ENCODE measurements around the gene AKAIN1. TPM values are rescaled to one million over a fixed set of nuclear protein-coding genes. Genes with fewer than 3 reads are reported as not detected.

The AKAIN1 gene
- total RNA-seq, 4 donors from 2014 or later, result not detected

DNA sequence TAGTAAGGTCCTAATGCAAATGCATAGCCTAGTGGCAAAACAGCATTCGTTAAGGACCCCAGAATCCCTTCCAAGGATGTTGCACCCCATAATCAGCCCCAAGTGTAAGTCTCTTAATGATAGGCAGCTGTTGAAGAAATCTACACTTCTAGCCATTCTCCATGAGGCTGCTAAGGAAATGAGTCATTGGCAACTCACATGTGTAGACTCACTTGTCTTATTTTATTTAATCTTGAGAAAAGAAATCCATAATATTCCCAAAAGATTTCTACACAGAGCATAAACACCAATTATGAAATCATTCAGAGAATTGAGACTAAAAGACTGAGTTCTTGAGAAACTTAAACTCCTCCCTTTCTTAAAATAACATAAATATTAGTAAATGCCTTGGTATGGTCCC lies 52.4 kb downstream of the AKAIN1 start:
- TF ChIP-seq, protein P1, sequence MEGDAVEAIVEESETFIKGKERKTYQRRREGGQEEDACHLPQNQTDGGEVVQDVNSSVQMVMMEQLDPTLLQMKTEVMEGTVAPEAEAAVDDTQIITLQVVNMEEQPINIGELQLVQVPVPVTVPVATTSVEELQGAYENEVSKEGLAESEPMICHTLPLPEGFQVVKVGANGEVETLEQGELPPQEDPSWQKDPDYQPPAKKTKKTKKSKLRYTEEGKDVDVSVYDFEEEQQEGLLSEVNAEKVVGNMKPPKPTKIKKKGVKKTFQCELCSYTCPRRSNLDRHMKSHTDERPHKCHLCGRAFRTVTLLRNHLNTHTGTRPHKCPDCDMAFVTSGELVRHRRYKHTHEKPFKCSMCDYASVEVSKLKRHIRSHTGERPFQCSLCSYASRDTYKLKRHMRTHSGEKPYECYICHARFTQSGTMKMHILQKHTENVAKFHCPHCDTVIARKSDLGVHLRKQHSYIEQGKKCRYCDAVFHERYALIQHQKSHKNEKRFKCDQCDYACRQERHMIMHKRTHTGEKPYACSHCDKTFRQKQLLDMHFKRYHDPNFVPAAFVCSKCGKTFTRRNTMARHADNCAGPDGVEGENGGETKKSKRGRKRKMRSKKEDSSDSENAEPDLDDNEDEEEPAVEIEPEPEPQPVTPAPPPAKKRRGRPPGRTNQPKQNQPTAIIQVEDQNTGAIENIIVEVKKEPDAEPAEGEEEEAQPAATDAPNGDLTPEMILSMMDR (IDR thresholded peaks at IDR 0.05), result no peak
- TF ChIP-seq POLR2A (IDR thresholded peaks at IDR 0.05), result no peak
- H3K9me3 ChIP-seq, result no peaks in the 10 kb centered on the region
- H3K27me3 ChIP-seq, result no peaks in the 10 kb centered on the region
- no peaks in the 10 kb centered on the region for H3K36me3 ChIP-seq
- H3K27ac ChIP-seq, result no peak overlapping the region
- 78 to 82% methylated on average over 1 of the region's 1 CpG for WGBS, 2 donors
- DNase-seq, result no peak
- no peak overlapping the region for H3K4me3 ChIP-seq (replicated peaks in 1 of 3)
- no peaks in the 10 kb centered on the region for H3K4me1 ChIP-seq
- intact Hi-C loops (cut with DNase I), result no loop called here

DNA sequence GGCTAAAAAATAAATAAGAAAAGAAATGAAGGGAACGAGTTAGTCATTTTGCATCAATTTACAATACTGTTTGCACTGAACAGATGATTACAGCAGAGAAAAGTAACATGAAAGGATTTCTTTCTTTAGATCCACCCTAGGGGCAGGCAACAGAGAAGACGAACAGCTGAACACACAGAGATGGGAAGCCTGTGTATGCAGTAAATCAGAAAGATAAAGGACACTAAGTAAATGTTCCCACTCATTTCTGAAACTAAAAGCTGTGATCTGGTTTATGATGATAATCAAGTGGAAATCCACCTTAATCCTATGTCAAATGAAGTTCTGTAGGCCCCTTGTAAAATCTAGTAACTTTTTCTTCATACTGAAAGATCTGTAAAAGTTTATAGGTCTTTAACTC lies 54.2 kb downstream of the AKAIN1 start:
- Histone ChIP-seq H3K27ac (no peak overlapping the region), H3K9me3 (no peaks in the 10 kb centered on the region), H3K36me3 (no peaks in the 10 kb centered on the region), H3K4me1 (no peaks in the 10 kb centered on the region), H3K4me3 (replicated peaks in 1 of 3) (no peak overlapping the region), H3K27me3 (no peaks in the 10 kb centered on the region)
- no peak for TF ChIP-seq POLR2A (IDR thresholded peaks at IDR 0.05)
- TF ChIP-seq, protein P1 (IDR thresholded peaks at IDR 0.05), result no peak
- no peak for DNase-seq
- intact Hi-C loops (cut with DNase I), result no loop called here
- WGBS, 2 donors, result 56 to 67% methylated on average over 2 of the region's 2 CpGs

DNA sequence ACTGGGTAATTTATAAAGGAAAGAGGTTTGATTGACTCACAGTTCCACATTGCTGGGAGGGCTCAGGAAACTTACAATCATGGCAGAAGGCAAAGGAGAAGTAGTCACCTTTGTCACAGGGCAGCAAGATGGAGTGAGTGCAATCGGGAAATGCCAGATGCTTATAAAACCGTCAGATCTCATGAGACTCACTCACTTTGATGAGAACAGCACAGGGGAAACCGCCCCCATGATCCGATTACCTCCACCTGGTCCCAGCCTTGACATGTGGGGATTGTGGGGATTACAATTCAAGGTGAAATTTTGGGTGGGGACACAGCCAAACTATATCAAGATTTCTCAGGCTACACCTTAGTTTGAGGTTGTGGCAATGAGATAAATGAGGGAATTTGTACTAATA lies 54.9 kb downstream of the AKAIN1 start:
- H3K36me3 ChIP-seq, result no peaks in the 10 kb centered on the region
- intact Hi-C loops (cut with DNase I), result no loop called here
- WGBS, 2 donors, result 80 to 82% methylated on average over 4 of the region's 4 CpGs
- H3K27ac ChIP-seq, result no peak overlapping the region
- no peaks in the 10 kb centered on the region for H3K27me3 ChIP-seq
- DNase-seq, result no peak
- no peak overlapping the region for H3K4me3 ChIP-seq (replicated peaks in 1 of 3)
- TF ChIP-seq POLR2A (IDR thresholded peaks at IDR 0.05), result no peak
- TF ChIP-seq, protein P1 (IDR thresholded peaks at IDR 0.05), result no peak
- no peaks in the 10 kb centered on the region for H3K4me1 ChIP-seq
- no peaks in the 10 kb centered on the region for H3K9me3 ChIP-seq

DNA sequence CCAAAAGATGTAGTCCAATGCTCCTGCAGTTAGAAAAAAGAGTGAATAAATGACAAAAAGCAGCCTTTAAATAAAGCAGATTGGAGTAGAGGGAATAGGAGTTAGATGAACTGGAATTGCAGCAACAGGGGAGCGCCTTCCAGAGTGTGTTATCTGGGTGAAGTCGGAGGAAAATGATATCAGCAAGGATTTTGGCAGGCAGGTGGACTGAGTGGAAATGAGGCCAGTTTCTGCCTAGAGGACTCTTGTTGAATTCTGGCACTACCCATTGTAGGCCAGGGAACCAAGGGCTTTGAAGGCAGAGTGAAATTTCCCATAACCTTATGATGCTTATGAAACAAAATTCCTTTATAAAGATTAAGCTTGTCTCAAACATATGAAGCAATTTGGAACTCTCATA lies 59.8 kb downstream of the AKAIN1 start:
- WGBS, 2 donors, result 83 to 90% methylated on average over 2 of the region's 2 CpGs

DNA sequence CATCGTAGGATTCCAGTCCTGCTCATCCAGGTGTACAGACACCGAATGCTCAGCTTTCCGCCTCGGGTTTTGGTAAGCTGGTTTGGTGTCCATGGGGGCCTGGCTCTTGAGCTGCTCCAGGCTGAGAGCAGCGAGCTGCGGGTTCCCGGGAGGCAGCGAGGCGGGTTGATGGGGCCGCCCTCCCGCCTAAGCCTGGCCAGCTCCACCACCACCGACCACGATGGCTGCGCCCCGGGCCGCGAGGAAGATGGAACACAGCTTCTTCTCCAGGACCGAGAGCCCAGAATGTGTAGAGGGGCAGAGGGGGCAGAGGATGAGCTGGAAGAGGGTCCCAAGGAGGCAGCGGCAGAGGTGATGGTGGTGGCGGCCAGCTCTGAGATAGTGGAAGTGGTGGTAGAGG lies 64.1 kb downstream of the AKAIN1 start:
- H3K4me1 ChIP-seq, result no peaks in the 10 kb centered on the region
- no peaks in the 10 kb centered on the region for H3K27me3 ChIP-seq
- H3K9me3 ChIP-seq, result no peaks in the 10 kb centered on the region
- intact Hi-C loops (cut with DNase I), result no loop called here
- H3K4me3 ChIP-seq (replicated peaks in 1 of 3), result no peak overlapping the region
- no peak for TF ChIP-seq POLR2A (IDR thresholded peaks at IDR 0.05)
- TF ChIP-seq, protein P1 (IDR thresholded peaks at IDR 0.05), result no peak
- DNase-seq, result no peak
- H3K36me3 ChIP-seq, result no peaks in the 10 kb centered on the region
- 90 to 93% methylated on average over 20 of the region's 20 CpGs for WGBS, 2 donors
- no peak overlapping the region for H3K27ac ChIP-seq

More for the DNA sequence above, 59.8 kb downstream of the AKAIN1 start:
- Histone ChIP-seq H3K9me3 (no peaks in the 10 kb centered on the region), H3K36me3 (no peaks in the 10 kb centered on the region), H3K4me3 (replicated peaks in 1 of 3) (no peak overlapping the region), H3K27ac (no peak overlapping the region), H3K4me1 (no peaks in the 10 kb centered on the region), H3K27me3 (no peaks in the 10 kb centered on the region)
- no peak for DNase-seq
- TF ChIP-seq POLR2A (IDR thresholded peaks at IDR 0.05), result no peak
- TF ChIP-seq, protein P1 (IDR thresholded peaks at IDR 0.05), result no peak
- intact Hi-C loops (cut with DNase I), result no loop called here
